Stimulated activated CD8-positive, alpha-beta memory T cell treated with anti-CD3 and anti-CD28 coated beads, Interleukin-4, amount 100 ng/mL, for 24 hours (primary cell): ENCODE results near the gene ESCO1.

Source experiments
- DNase-seq: peaks from one replicate; pipeline ENCODE4 v3.0.0-alpha.2; 2020; ENCODE audit warnings: low read depth

The ESCO1 gene

GRCh38 chr18:21486905-21487437 lies 113.5 kb downstream of the ESCO1 start:
- DNase-seq: no peak

- no peak for DNase-seq
Observed at GRCh38 chr18:21484851-21485636, 115.5 kb downstream of the ESCO1 start.

GRCh38 chr18:21483051-21483450 lies 117.5 kb downstream of the ESCO1 start:
- no peak for DNase-seq

DNA sequence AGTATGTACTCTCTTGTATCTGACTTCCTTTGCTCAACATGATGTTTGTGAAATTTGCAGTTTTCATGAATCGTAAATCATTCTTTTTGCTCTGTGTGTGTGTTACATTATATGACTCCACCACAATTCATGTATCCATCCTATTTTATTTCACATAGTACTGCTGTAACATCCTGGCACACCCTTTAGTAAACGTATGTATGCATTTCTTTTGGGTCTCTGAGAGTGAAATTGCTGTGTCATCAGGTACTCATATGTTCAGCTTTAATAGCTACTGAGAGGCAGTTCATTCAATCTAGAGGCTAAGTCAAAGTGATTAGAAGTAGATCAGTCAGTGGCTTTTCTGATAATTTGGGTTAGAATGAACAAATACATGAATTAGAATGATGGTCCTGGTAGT lies 118.8 kb downstream of the ESCO1 start:
- no peak for DNase-seq

DNA sequence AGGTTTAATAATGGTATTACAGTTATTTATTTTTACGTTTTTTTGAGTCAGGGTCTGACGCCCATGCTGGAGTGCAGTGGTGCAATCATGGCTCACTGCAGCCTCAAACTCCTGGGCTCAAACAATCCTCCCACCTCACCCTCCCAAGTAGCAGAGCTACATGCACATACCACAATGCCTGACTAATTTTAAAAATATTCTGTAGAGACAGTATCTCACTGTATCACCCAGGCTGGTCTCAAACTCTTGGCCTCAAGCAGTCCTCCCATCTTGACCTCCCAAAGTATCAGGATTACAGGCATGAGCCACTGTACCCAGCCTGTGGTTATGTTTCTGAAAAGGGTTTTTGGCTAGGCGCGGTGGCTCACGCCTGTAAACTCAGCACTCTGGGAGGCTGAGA lies 120.8 kb downstream of the ESCO1 start:
- DNase-seq: no peak
